AG04450 (cell line): ENCODE measurements around the gene UNC50. TPM values are rescaled to one million over a fixed set of nuclear protein-coding genes. Genes with fewer than 3 reads are reported as not detected.

Experiments
- CTCF ChIA-PET: fragments of 300-600, 350-600 bp; formaldehyde crosslinking; extraction: SDS; loops from one replicate; lab custom pipeline; 2022; ENCODE audit warnings: antibody characterized with exemption, inconsistent platforms; lab: Charles Lee
- POLR2A ChIA-PET: fragments of 350-600 bp; formaldehyde crosslinking; extraction: SDS; loops from one replicate; lab custom pipeline; 2021; ENCODE audit warnings: antibody characterized with exemption, inconsistent platforms; lab: Yijun Ruan, JAX
- DNase-seq: peaks from one replicate; pipeline ENCODE4 v3.0.0-alpha.2; 2011; ENCODE audit warnings: low read depth, low spot score
- H3K27ac ChIP-seq: one replicate; pipeline ENCODE4 v1.5.1; 2012; ENCODE audit warnings: low read depth, low read length, control low read depth
- H3K27me3 ChIP-seq: one replicate; pipeline ENCODE4 v1.6.0; 2012; ENCODE audit warnings: low read length; ENCODE audit not compliant: control insufficient read depth, insufficient read depth
- H3K4me3 ChIP-seq: 2 replicates; pipeline ENCODE4 v1.5.1; 2011; ENCODE audit warnings: mild to moderate bottlenecking, low read depth, low read length, control low read depth
- H3K9me3 ChIP-seq: 2 replicates; pipeline ENCODE4 v1.5.1; 2012; ENCODE audit warnings: low read length; ENCODE audit not compliant: control insufficient read depth, insufficient read depth
- CTCF ChIP-seq: IDR thresholded peaks from 2 replicates; pipeline ENCODE4 v1.5.1; 2011; ENCODE audit warnings: low read depth, low read length, control low read depth, inconsistent platforms
- polyA plus RNA-seq: library from polyadenylated mRNA; depleted of rRNA; stranded (reverse); fragments of >200 nt; gene quantifications from 2 replicates; pipeline ENCODE4 v1.2.3, GENCODE V29; 2011

Gene UNC50
- polyA plus RNA-seq, 1 experiment: 64.1 TPM

GRCh38 chr2:98598781-98599428 is 9.5 kb upstream of the UNC50 start:
- DNase-seq: no peak
- ChIA-PET POLR2A (no interaction called here), CTCF (interaction anchor here (3.2 kb wide), 1 partner anchor 186 kb away, joined by 10 read pairs; no protein-coding TSS in a partner anchor)

GRCh38 chr2:98601532-98602132 is 6.8 kb upstream of the UNC50 start:
- Histone ChIP-seq H3K27ac (no peak overlapping the region), H3K27me3 (no peaks in the 10 kb centered on the region), H3K4me3 (no peak overlapping the region), H3K9me3 (no peaks in the 10 kb centered on the region)
- DNase-seq: no peak
- ChIA-PET POLR2A (no interaction called here), CTCF (interaction anchor here (0.7 to 1.7 kb wide), 6 partner anchors 15 to 193 kb away, joined by 3 to 13 read pairs (median 4); no protein-coding TSS in a partner anchor)
- peak; percentile 79 for TF ChIP-seq CTCF

More at GRCh38 chr2:98598781-98599428, 9.5 kb upstream of the UNC50 start:
- no peak overlapping the region for H3K4me3 ChIP-seq
- H3K27ac ChIP-seq: no peak overlapping the region
- TF ChIP-seq CTCF: no peak
- H3K27me3 ChIP-seq: no peaks in the 10 kb centered on the region
- no peaks in the 10 kb centered on the region for H3K9me3 ChIP-seq

- Histone ChIP-seq H3K27ac (no peak overlapping the region), H3K27me3 (no peaks in the 10 kb centered on the region), H3K4me3 (no peak overlapping the region), H3K9me3 (no peaks in the 10 kb centered on the region)
- no peak for TF ChIP-seq CTCF
- DNase-seq: no peak
- ChIA-PET CTCF (interaction anchor here (1.2 kb wide), 1 partner anchor 192 kb away, joined by 5 read pairs; no protein-coding TSS in a partner anchor), POLR2A (no interaction called here)
Observed at GRCh38 chr2:98604547-98604946, 3.8 kb upstream of the UNC50 start.

- CTCF ChIA-PET: no interaction called here
- Histone ChIP-seq H3K27ac (no peak overlapping the region), H3K9me3 (no peaks in the 10 kb centered on the region), H3K4me3 (no peak overlapping the region), H3K27me3 (no peaks in the 10 kb centered on the region)
- POLR2A ChIA-PET: no interaction called here
- DNase-seq: no peak
- TF ChIP-seq CTCF: no peak
Observed at GRCh38 chr2:98605076-98605475, 3.3 kb upstream of the UNC50 start.

GRCh38 chr2:98606431-98606830 is 2.0 kb upstream of the UNC50 start:
- Histone ChIP-seq H3K27ac (no peak overlapping the region), H3K9me3 (no peaks in the 10 kb centered on the region)

More at GRCh38 chr2:98606431-98606830, 2.0 kb upstream of the UNC50 start:
- CTCF ChIA-PET: interaction anchor here (1.9 kb wide), 1 partner anchor 194 kb away, joined by 10 read pairs; no protein-coding TSS in a partner anchor
- no peak for DNase-seq
- POLR2A ChIA-PET: no interaction called here
- no peak for TF ChIP-seq CTCF
- Histone ChIP-seq H3K27me3 (no peaks in the 10 kb centered on the region), H3K4me3 (no peak overlapping the region)
